GM20000 (cell line): ENCODE results near the gene TRMT112.
A peak's percentile ranks its signal among the peaks of the same experiment; 100 is the strongest.

Source experiments
- DNase-seq: peaks from one replicate; pipeline ENCODE4 v3.0.0; 2012; ENCODE audit warnings: low spot score
- TF ChIP-seq, protein P1 (sequence below): IDR thresholded peaks from 2 replicates; pipeline ENCODE4 v1.5.1; 2012; ENCODE audit warnings: mild to moderate bottlenecking, control low read depth; ENCODE audit errors: extremely low read depth, missing control alignments

The TRMT112 gene

DNA sequence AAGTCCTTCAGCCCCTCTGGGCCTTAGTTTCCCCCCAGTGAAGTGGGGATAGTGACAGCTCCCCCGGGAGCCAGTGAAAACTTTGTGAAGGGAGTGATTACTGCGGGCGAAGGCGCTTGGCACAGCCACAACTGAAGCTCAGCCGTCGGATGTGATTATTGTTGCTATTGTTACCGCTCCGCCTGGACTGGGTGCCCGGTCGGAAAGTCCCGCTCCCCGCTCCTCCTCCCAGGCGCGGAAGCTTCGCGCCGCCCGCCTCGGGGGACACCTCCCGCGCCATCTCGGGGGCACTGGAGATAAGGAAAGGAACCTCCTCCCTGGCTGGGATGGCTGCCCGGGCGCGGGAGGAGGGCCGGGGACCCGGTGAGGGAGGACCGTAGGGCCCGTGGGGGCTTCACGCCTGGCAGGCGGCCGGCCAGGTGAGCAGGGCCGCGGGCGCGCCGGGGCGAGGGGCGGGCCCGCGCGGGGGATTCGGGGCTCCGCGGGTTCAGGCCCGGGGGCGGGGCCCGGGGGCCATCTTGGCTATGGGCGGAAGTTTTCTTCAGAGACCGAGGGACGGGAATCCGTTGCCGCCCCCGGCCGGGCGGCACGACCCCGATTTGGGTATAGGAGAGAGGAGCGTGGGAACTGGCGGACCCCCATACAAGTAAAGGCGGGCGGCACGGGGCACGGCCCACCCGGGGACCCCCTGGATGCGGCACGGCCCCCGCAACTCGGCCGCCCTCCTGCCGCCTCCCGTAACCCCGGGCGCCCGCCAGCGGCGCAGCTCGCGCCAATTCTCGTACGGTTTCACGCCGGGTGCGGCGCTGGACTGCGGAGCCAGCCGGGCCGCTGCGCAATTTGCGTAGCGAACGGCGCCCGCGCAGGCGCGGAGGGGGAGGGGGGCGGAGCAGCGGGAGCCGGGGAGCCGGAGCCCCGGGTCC, 32.1 kb downstream of the TRMT112 start, which contains the start of gene GPR137:
GPR137 (plus strand) TSS at position 887 of the 923 bp plus-strand sequence. CDS start 677 bp downstream, outside the sequence.
- TF ChIP-seq, protein P1, sequence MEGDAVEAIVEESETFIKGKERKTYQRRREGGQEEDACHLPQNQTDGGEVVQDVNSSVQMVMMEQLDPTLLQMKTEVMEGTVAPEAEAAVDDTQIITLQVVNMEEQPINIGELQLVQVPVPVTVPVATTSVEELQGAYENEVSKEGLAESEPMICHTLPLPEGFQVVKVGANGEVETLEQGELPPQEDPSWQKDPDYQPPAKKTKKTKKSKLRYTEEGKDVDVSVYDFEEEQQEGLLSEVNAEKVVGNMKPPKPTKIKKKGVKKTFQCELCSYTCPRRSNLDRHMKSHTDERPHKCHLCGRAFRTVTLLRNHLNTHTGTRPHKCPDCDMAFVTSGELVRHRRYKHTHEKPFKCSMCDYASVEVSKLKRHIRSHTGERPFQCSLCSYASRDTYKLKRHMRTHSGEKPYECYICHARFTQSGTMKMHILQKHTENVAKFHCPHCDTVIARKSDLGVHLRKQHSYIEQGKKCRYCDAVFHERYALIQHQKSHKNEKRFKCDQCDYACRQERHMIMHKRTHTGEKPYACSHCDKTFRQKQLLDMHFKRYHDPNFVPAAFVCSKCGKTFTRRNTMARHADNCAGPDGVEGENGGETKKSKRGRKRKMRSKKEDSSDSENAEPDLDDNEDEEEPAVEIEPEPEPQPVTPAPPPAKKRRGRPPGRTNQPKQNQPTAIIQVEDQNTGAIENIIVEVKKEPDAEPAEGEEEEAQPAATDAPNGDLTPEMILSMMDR: no peak
- DNase-seq: peak; percentile 98

DNA sequence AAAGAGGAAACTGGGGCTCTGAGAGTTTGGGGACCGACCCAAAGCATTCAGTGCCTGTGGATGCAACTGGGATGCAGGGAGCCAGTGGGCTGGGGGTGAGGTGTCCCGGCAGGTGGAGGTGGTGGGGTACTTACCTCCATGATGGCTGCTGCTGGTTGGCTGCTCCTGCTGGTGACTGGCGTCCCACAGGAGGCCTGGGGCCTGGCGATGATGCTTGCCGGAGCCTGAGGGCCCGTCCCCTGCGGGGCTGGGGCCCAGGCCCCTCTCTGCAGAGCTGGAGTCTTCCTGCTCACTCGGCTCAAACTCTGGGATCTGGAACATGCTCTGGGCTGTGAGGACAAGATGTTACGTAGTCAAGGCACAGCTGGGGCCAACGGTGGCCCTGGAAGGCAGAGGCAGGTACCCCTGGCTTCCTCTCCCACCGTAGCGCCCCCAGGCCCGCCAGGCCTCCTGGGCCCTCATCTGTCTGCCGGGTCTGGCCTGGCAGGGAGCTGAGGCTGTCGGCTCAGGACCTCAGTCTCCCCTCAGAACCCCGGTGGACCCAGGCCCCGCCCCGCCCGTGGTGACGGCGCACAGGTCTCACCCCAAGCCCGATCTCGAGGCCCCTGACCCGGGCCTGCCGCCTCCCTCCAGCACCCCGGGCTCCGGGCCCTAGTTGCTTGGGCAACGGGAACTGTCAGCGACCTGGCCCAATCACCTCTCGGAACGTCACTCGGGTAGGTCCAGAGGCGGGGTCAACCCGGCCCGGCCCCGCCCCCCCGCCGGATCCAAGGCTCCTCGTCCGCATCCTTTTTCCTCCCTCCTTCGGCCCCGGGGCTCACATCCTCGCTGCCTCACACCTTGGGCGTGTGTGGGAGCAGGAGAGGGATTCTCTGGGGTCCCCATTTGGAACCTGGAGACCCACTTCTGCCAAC, 33.1 kb downstream of the TRMT112 start, which contains the start of gene BAD:
BAD (minus strand) TSS at position 618 of the 914 bp plus-strand sequence; CDS start at position 321, 297 bp downstream.
- peak; percentile 99 for DNase-seq

DNA sequence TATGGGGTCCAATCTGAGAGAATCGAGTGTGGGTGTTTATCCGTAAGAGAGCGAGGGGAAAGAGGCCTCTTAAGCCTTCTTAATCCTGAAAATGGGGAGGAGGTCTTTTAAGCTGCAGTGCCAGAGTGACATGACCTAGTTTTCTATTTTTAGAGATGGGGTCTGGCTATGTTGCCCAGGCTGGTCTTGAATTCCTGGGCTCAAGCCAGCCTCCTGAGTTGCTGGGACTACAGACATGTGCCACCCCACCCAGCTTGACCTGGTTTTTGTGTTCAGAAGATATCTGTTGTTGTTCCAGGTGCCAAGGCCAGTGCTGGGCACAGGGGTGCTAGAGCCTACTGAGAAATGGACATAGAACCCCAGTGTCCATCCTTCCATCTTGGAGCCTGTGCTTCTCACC, 34.3 kb downstream of the TRMT112 start:
- DNase-seq: no peak
- TF ChIP-seq, protein P1: no peak

More for the DNA sequence above, 33.1 kb downstream of the TRMT112 start, which contains the start of gene BAD:
- TF ChIP-seq, protein P1: no peak

DNA sequence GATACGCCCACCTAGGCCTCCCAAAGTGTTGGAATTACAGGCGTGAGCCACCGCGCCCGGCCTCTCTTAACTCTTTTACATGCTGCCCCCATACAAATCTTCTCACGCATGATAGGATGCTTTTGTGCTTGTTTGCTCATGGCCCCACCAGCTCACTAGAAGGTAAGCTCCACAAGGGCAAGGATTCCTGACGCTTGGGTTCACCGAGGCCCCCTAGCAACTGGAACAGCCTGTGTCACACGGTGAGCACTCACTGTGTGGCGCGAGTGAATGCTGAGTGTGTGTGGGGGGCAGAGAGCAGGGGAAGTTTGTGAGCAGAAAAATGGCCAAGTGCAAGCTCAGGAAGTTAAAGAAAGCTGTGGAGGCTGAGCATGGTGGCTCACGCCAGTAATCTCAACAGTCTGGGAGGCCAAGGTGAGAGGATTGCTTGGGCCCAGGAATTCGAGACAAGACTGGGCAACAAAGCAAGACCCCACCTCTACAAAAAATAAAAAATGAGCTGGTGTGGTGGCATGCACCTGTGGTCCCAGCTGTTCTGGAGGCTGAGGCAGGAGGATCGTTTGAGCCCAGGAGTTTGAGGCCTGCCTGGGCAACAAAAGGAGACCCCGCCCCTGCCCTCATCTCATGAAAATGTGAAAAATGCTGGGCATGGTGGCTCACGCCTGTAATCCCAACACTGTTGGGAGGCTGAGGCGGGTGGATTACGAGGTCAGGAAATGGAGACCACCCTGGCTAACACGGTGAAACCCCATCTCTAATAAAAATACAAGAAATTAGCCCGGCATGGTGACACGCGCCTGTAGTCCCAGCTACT, 35.2 kb downstream of the TRMT112 start:
- TF ChIP-seq, protein P1: no peak
- DNase-seq: no peak

DNA sequence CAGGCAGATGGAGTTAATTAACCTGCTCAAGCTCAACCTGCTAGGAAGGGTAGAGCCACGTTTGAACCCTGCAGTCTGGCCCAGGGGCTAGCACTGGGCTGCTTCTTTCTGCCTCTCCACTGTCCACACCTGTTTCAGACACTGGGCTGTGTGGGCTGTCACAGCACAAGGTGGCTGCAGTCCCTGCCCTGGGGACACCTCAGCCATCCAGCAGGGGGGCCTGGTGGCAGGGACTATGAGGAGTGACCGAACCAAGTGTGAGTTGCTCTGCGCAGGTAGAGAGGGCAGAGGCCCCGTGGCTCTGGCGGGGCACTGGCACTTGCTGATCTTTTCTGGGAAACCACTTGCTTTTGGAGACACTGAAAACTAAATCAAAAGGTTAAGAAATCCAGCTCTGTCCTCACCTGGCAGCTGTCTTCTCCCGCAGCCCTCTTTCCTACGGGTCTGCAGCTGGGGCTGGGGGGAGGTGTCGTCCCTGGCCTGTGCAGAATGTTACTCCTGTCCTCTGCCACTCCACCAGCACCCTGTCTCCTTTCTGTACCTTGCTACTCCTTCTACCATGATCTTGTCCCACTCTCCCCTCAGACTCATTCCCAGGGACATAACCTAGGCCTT, 38.7 kb downstream of the TRMT112 start:
- no peak for DNase-seq
- TF ChIP-seq, protein P1: no peak

DNA sequence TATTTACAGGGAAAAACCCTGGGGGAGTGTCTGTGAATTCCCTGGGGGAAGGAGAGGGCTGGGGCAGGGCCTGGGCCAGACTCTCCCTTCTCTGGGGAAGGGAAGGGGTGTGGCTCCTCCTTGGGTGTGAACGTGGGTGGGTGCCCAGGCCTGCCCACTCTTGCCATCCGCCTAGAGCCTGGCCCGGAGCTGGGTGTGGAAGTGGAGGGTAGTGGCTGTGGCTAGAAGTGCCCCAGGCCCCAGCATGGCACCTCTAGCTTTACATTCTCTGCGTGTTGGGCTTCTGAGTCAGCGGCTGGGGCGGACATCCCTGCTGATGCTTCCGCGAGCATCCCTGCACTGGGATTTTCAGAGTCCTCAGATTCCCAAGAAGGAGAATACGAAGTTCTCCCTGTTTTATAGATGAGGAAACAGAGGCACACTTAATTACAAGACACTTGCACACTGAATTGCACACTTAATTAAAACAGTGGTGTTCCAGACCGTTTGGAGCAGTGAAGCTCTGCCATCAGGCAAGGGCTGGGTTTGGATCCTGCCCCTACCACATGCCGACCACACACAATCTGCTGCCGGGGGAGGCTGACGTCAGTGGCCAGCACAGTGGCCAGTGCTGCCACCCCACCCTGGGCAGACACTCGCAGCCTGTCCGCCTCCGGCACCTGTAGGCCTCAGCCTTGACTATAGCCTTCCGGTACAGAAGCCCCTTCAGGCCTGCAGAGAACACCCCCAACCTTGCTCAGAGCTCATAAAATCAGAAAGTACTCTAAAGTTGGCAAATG, 40.5 kb downstream of the TRMT112 start:
- no peak for DNase-seq

More for the DNA sequence above, 40.5 kb downstream of the TRMT112 start:
- TF ChIP-seq, protein P1: no peak
